SH-SY5Y (cell line): Measurements from ENCODE around the gene SHH.

Source experiments
- GATA2 ChIP-seq: IDR thresholded peaks from 2 replicates; pipeline ENCODE4 v1.6.1; 2011; ENCODE audit warnings: mild to moderate bottlenecking, low read depth, low read length
- GATA3 ChIP-seq: IDR thresholded peaks from 2 replicates; pipeline ENCODE4 v1.6.1; 2011; ENCODE audit warnings: low read depth, mild to moderate bottlenecking, low read length, moderate library complexity

Gene SHH

GRCh38 chr7:155811895-155812761, at the start of gene SHH:
TSS of gene SHH (minus strand) at chr7:155812463. CDS start at chr7:155812122, 341 bp downstream.
- no peak for TF ChIP-seq GATA3
- TF ChIP-seq GATA2, result no peak

- TF ChIP-seq GATA2, result no peak
Measured at GRCh38 chr7:155861480-155861868, 49.2 kb upstream of the SHH start.

GRCh38 chr7:155860840-155861479, 48.7 kb upstream of the SHH start:
- TF ChIP-seq GATA2, result no peak

- TF ChIP-seq GATA2 (no peak), GATA3 (no peak)
Measured at GRCh38 chr7:155860461-155860839, 48.2 kb upstream of the SHH start.

- TF ChIP-seq GATA3 (no peak), GATA2 (no peak)
Measured at GRCh38 chr7:155858521-155859061, 46.3 kb upstream of the SHH start.

- TF ChIP-seq GATA2 (no peak), GATA3 (no peak)
Measured at GRCh38 chr7:155857141-155857540, 44.9 kb upstream of the SHH start.

- TF ChIP-seq GATA3, result no peak
- TF ChIP-seq GATA2, result no peak
Measured at GRCh38 chr7:155856656-155857055, 44.4 kb upstream of the SHH start.

GRCh38 chr7:155852426-155853301, 40.4 kb upstream of the SHH start:
- TF ChIP-seq GATA3 (no peak), GATA2 (no peak)

- TF ChIP-seq GATA2 (no peak), GATA3 (no peak)
Measured at GRCh38 chr7:155851892-155852291, 39.6 kb upstream of the SHH start.

GRCh38 chr7:155850766-155851678, 38.8 kb upstream of the SHH start:
- TF ChIP-seq GATA2, result no peak
- TF ChIP-seq GATA3, result no peak

- TF ChIP-seq GATA3, result no peak
- no peak for TF ChIP-seq GATA2
Measured at GRCh38 chr7:155850001-155850436, 37.8 kb upstream of the SHH start.

- TF ChIP-seq GATA3 (no peak), GATA2 (no peak)
Measured at GRCh38 chr7:155848691-155849669, 36.7 kb upstream of the SHH start.
